ENCODE measurements around the gene TMOD4. TPM values are rescaled to one million over a fixed set of nuclear protein-coding genes. Genes with fewer than 3 reads are reported as not detected.

The TMOD4 gene
- total and polyA plus RNA-seq, 2 of the 13 experiments (the other 11 are each of a cell fraction or from before 2014, with no cell fraction given), result 0.66 TPM; not detected in 1

- TF ChIP-seq RFX1 (IDR thresholded peaks at IDR 0.05), result no peak
- TF ChIP-seq ZBTB25 (CRISPR knock-in tag; IDR thresholded peaks at IDR 0.05), result no peak
- no peak for TF ChIP-seq HNRNPL (IDR thresholded peaks at IDR 0.05; ENCODE audit: low read depth, low read length)
- TF ChIP-seq ZSCAN25 (CRISPR knock-in tag; IDR thresholded peaks at IDR 0.05), result 0 out of 2 replicates have a peak, but pooled peaks have one; percentile 8
- no peak for TF ChIP-seq ZNF207 (IDR thresholded peaks at IDR 0.05; ENCODE audit: borderline replicate concordance)
- no peak for TF ChIP-seq ZNF839 (CRISPR knock-in tag; IDR thresholded peaks at IDR 0.05; ENCODE audit: borderline replicate concordance)
- TF ChIP-seq ESRRA (CRISPR knock-in tag; IDR thresholded peaks at IDR 0.05; ENCODE audit: low read depth), result no peak
- TF ChIP-seq ZNF713 (CRISPR knock-in tag; IDR thresholded peaks at IDR 0.05), result no peak
- TF ChIP-seq ZMYM4 (CRISPR knock-in tag; IDR thresholded peaks at IDR 0.05), result peak; percentile 18; the same call in 1 of the 2 replicates
- no peak for TF ChIP-seq MEIS1 (CRISPR knock-in tag; IDR thresholded peaks at IDR 0.05; ENCODE audit: borderline replicate concordance)
- no peak for TF ChIP-seq YEATS4 (CRISPR knock-in tag; IDR thresholded peaks at IDR 0.05; ENCODE audit: borderline replicate concordance)
- TF ChIP-seq YY1 (IDR thresholded peaks at IDR 0.05; ENCODE audit: insufficient read depth, insufficient replicate concordance, low read depth, low read length), result no peak
- no peak for TF ChIP-seq MED13 (CRISPR knock-in tag; IDR thresholded peaks at IDR 0.05)
- TF ChIP-seq MXI1 (IDR thresholded peaks at IDR 0.05; ENCODE audit: borderline replicate concordance, low read depth, low read length), result no peak
- TF ChIP-seq ZXDC (CRISPR knock-in tag; IDR thresholded peaks at IDR 0.05), result no peak
- no peak for TF ChIP-seq ZNF414 (CRISPR knock-in tag; IDR thresholded peaks at IDR 0.05)
- TF ChIP-seq ZFYVE20 (CRISPR knock-in tag; IDR thresholded peaks at IDR 0.05; ENCODE audit: borderline replicate concordance, low read depth), result no peak
- no peak for TF ChIP-seq PHF8 (CRISPR knock-in tag; IDR thresholded peaks at IDR 0.05)
- no peak for TF ChIP-seq ZNF274 (CRISPR knock-in tag; IDR thresholded peaks at IDR 0.05)
- no peak for TF ChIP-seq ZNF547 (CRISPR knock-in tag; IDR thresholded peaks at IDR 0.05)
- TF ChIP-seq RNF219 (CRISPR knock-in tag; IDR thresholded peaks at IDR 0.05), result no peak
- TF ChIP-seq EP300 (IDR thresholded peaks at IDR 0.05; ENCODE audit: low read depth in 2 of 2, low read length in 2 of 2), result no peak
- TF ChIP-seq EP300 (CRISPR knock-in tag; IDR thresholded peaks at IDR 0.05; ENCODE audit: borderline replicate concordance), result no peak
- TF ChIP-seq ERF (CRISPR knock-in tag; IDR thresholded peaks at IDR 0.05), result no peak
- no peak for TF ChIP-seq TRIM24 (CRISPR knock-in tag; IDR thresholded peaks at IDR 0.05)
- TF ChIP-seq STAG1 (CRISPR knock-in tag; IDR thresholded peaks at IDR 0.05), result no peak
- TF ChIP-seq POLR2AphosphoS5 (IDR thresholded peaks at IDR 0.05; ENCODE audit: low read depth, low read length), result no peak; the same call in 1 of the 2 replicates
Measured at GRCh38 chr1:151147665-151148064, 28.1 kb downstream of the TMOD4 start (continued).

All from HepG2 (cell line).